Measurements from ENCODE around the gene MYH10. TPM values are rescaled to one million over a fixed set of nuclear protein-coding genes. Genes with fewer than 3 reads are reported as not detected.

Gene MYH10
- total and polyA plus RNA-seq, 2 experiments from 2014 or later = 75.6 to 87.8 TPM

DNA sequence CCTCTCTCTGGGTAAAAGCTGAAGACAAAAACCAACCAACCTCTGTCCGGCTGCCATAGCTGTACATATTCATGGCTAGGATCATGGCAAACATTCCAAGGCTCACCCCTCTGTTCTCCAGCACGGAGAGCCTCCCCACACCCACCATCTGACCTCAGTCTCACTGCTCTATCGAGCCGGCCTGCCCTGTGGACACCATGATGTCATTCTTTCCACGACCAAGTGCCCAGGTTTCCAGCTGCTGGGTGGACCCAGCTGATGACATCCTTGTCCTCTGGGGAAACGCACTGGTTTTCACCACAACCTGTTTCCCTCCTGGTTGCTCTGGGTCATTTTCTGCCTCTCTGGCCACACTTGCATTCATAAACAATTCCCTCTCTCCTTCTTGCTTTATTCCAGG is 127.2 kb downstream of the MYH10 start:
- H4K20me1 ChIP-seq (ENCODE audit: insufficient read depth, poor library complexity, severe bottlenecking) = no peaks in the 10 kb centered on the region
- no peaks in the 10 kb centered on the region for H3K9me3 ChIP-seq (ENCODE audit: low read depth)
- no peak overlapping the region for H3K4me3 ChIP-seq
- H2AFZ ChIP-seq = no peak overlapping the region
- H3K9me2 ChIP-seq (replicated peaks; ENCODE audit: insufficient read depth) = no peaks in the 10 kb centered on the region
- TF ChIP-seq EZH2 (IDR thresholded peaks at IDR 0.05; ENCODE audit: borderline replicate concordance) (no peak), EZH2phosphoT487 (IDR thresholded peaks at IDR 0.05; ENCODE audit: low read depth, severe bottlenecking, unreplicated experiment) (no peak)
- TF ChIP-seq, protein P1, sequence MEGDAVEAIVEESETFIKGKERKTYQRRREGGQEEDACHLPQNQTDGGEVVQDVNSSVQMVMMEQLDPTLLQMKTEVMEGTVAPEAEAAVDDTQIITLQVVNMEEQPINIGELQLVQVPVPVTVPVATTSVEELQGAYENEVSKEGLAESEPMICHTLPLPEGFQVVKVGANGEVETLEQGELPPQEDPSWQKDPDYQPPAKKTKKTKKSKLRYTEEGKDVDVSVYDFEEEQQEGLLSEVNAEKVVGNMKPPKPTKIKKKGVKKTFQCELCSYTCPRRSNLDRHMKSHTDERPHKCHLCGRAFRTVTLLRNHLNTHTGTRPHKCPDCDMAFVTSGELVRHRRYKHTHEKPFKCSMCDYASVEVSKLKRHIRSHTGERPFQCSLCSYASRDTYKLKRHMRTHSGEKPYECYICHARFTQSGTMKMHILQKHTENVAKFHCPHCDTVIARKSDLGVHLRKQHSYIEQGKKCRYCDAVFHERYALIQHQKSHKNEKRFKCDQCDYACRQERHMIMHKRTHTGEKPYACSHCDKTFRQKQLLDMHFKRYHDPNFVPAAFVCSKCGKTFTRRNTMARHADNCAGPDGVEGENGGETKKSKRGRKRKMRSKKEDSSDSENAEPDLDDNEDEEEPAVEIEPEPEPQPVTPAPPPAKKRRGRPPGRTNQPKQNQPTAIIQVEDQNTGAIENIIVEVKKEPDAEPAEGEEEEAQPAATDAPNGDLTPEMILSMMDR (IDR thresholded peaks at IDR 0.05; ENCODE audit: poor library complexity) = no peak
- no peaks in the 10 kb centered on the region for H3K27me3 ChIP-seq
- no peaks in the 10 kb centered on the region for H3K36me3 ChIP-seq (replicated peaks; ENCODE audit: insufficient read depth, low read depth)
- no peak overlapping the region for H3K4me2 ChIP-seq
- H3K27ac ChIP-seq = no peak overlapping the region
- DNase-seq (ENCODE audit: low spot score) = no peak
- no peaks in the 10 kb centered on the region for H3K4me1 ChIP-seq (ENCODE audit: insufficient read depth)
- 88% methylated on average over 6 of the region's 6 CpGs for WGBS (ENCODE audit: low lambda C conversion rate, missing lambda C conversion rate)
- no peaks in the 10 kb centered on the region for H3K79me2 ChIP-seq

DNA sequence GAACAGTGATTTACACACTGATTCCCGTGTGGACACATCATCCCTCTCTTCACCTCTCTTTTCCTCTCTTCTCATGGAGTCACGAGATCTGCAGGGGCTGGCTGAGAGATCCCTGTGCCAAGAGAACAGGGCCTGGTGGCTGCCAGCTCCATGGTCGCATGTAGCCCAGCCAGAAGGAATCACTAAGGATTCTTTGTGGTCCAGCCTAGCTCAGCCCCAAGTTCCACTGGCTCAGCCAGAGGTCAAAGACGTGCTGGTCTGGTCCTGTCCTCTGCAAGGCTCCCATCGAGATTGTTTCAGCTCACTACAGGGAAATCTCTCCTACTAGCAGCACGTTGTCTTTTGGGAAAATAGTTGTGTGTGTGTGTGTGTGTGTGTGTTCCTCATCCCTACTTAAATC is 128.4 kb downstream of the MYH10 start:
- no peak for TF ChIP-seq EZH2 (IDR thresholded peaks at IDR 0.05; ENCODE audit: borderline replicate concordance)
- TF ChIP-seq, protein P1 (IDR thresholded peaks at IDR 0.05; ENCODE audit: poor library complexity) = no peak
- no peak for TF ChIP-seq EZH2phosphoT487 (IDR thresholded peaks at IDR 0.05; ENCODE audit: low read depth, severe bottlenecking, unreplicated experiment)
- H3K27ac ChIP-seq = no peak overlapping the region
- H3K36me3 ChIP-seq (replicated peaks; ENCODE audit: insufficient read depth, low read depth) = no peaks in the 10 kb centered on the region

DNA sequence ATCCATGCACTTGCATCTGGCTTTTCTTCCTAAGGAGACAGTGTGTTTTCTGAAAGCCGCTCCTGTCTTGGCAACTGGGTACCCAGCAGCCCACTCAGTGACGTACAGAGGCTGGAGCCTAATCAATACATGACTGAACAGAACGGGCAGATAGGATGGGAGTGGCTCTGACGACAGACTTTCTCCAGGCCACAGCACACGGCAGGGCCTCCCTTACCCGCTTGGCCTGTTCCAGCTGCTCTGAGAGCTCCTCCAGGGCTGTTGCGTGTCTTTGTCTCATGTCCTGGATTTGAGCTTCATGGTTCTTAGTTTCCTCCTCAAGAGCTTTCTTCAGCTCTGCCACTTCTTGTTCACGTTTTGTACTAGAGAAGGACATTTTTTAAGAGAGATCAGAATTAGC is 129.9 kb downstream of the MYH10 start:
- no peak overlapping the region for H3K27ac ChIP-seq
- DNase-seq (ENCODE audit: low spot score) = no peak
- H2AFZ ChIP-seq = no peak overlapping the region
- no peaks in the 10 kb centered on the region for H3K9me3 ChIP-seq (ENCODE audit: low read depth)
- H3K4me2 ChIP-seq = no peak overlapping the region
- H3K36me3 ChIP-seq (replicated peaks; ENCODE audit: insufficient read depth, low read depth) = no peaks in the 10 kb centered on the region
- TF ChIP-seq EZH2 (IDR thresholded peaks at IDR 0.05; ENCODE audit: borderline replicate concordance) = no peak
- no peak for TF ChIP-seq EZH2phosphoT487 (IDR thresholded peaks at IDR 0.05; ENCODE audit: low read depth, severe bottlenecking, unreplicated experiment)
- TF ChIP-seq, protein P1 (IDR thresholded peaks at IDR 0.05; ENCODE audit: poor library complexity) = no peak
- no peak overlapping the region for H3K4me3 ChIP-seq
- H4K20me1 ChIP-seq (ENCODE audit: insufficient read depth, poor library complexity, severe bottlenecking) = no peaks in the 10 kb centered on the region
- H3K4me1 ChIP-seq (ENCODE audit: insufficient read depth) = no peaks in the 10 kb centered on the region
- no peaks in the 10 kb centered on the region for H3K79me2 ChIP-seq
- no peaks in the 10 kb centered on the region for H3K27me3 ChIP-seq
- WGBS (ENCODE audit: low lambda C conversion rate, missing lambda C conversion rate) = 91% methylated on average over 8 of the region's 8 CpGs
- H3K9me2 ChIP-seq (replicated peaks; ENCODE audit: insufficient read depth) = no peaks in the 10 kb centered on the region

More for the DNA sequence above, 128.4 kb downstream of the MYH10 start:
- no peaks in the 10 kb centered on the region for H3K9me3 ChIP-seq (ENCODE audit: low read depth)
- H3K9me2 ChIP-seq (replicated peaks; ENCODE audit: insufficient read depth) = no peaks in the 10 kb centered on the region
- no peak for DNase-seq (ENCODE audit: low spot score)
- H3K4me1 ChIP-seq (ENCODE audit: insufficient read depth) = no peaks in the 10 kb centered on the region
- H3K4me2 ChIP-seq = no peak overlapping the region
- H3K79me2 ChIP-seq = no peaks in the 10 kb centered on the region
- 95% methylated on average over 6 of the region's 6 CpGs for WGBS (ENCODE audit: low lambda C conversion rate, missing lambda C conversion rate)
- H3K4me3 ChIP-seq = no peak overlapping the region
- no peak overlapping the region for H2AFZ ChIP-seq
- H3K27me3 ChIP-seq = no peaks in the 10 kb centered on the region
- no peaks in the 10 kb centered on the region for H4K20me1 ChIP-seq (ENCODE audit: insufficient read depth, poor library complexity, severe bottlenecking)

DNA sequence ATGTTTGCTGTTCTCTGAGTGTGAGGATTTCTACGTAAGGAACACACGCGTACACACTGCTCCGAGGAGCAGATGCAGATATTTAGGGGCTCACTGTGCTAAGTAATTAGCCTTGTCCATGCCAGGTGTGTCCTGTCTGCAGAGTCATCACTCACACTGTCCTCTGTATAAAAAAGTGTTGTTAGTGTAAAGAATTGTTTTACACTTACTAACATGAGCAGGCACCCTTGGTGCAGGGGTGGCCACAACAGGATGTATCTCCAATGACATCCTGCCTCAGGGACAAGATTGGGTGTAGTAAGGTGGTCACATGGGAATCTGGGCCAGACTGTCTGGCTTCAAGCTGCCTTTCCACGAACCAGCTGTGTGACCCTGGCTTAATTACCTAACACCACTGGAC is 130.9 kb downstream of the MYH10 start:
- H3K9me2 ChIP-seq (replicated peaks; ENCODE audit: insufficient read depth) = no peaks in the 10 kb centered on the region
- H3K36me3 ChIP-seq (replicated peaks; ENCODE audit: insufficient read depth, low read depth) = no peaks in the 10 kb centered on the region
- H2AFZ ChIP-seq = no peak overlapping the region
- H4K20me1 ChIP-seq (ENCODE audit: insufficient read depth, poor library complexity, severe bottlenecking) = no peaks in the 10 kb centered on the region
- H3K27ac ChIP-seq = no peak overlapping the region
- no peak for DNase-seq (ENCODE audit: low spot score)
- no peak overlapping the region for H3K4me3 ChIP-seq
- H3K79me2 ChIP-seq = no peaks in the 10 kb centered on the region
- WGBS (ENCODE audit: low lambda C conversion rate, missing lambda C conversion rate) = 97% methylated on average over 5 of the region's 5 CpGs
- H3K4me1 ChIP-seq (ENCODE audit: insufficient read depth) = no peaks in the 10 kb centered on the region
- H3K9me3 ChIP-seq (ENCODE audit: low read depth) = no peaks in the 10 kb centered on the region
- H3K27me3 ChIP-seq = no peaks in the 10 kb centered on the region
- no peak overlapping the region for H3K4me2 ChIP-seq
- TF ChIP-seq, protein P1 (IDR thresholded peaks at IDR 0.05; ENCODE audit: poor library complexity) = no peak
- TF ChIP-seq EZH2 (IDR thresholded peaks at IDR 0.05; ENCODE audit: borderline replicate concordance) = no peak
- TF ChIP-seq EZH2phosphoT487 (IDR thresholded peaks at IDR 0.05; ENCODE audit: low read depth, severe bottlenecking, unreplicated experiment) = no peak
